Lung (tissue), 12 donors: ENCODE data around the gene MACIR. TPM values are rescaled to one million over a fixed set of nuclear protein-coding genes. Genes with fewer than 3 reads are reported as not detected.

Source experiments
- ATAC-seq: fragments of 200-7000 bp; cut with Tn5 transposase; one replicate; pipeline ENCODE4 v1.9.1; 2020; ENCODE audit warnings: moderate number of reproducible peaks; ENCODE audit not compliant: insufficient read depth, low FRiP score
- DNase-seq, 3 donors: peaks; one replicate each; pipeline ENCODE4 v3.0.0-alpha.2; 2013 to 2017
- H3K27ac ChIP-seq, 2 donors: one replicate each; pipeline ENCODE4 v1.5.1; 2013; ENCODE audit warnings: mild to moderate bottlenecking in 2 of 2, moderate library complexity in 2 of 2, control low read depth in 1 of 2, inconsistent platforms in 1 of 2, low read depth in 1 of 2, low read length in 1 of 2
- H3K27me3 ChIP-seq, 3 donors: one replicate each; pipeline ENCODE4 v1.5.1; 2013; ENCODE audit warnings: low read length in 2 of 3; ENCODE audit not compliant: control insufficient read depth in 3 of 3, insufficient read depth in 3 of 3
- H3K36me3 ChIP-seq, 4 donors: one replicate each; pipeline ENCODE4 v1.5.1; 2013; ENCODE audit warnings: low read length in 4 of 4, mild to moderate bottlenecking in 1 of 4, moderate library complexity in 1 of 4; ENCODE audit not compliant: control insufficient read depth in 4 of 4, insufficient read depth in 4 of 4
- H3K4me1 ChIP-seq, 5 donors: one replicate each; pipeline ENCODE4 v1.5.1; 2013; ENCODE audit warnings: low read length in 5 of 5, mild to moderate bottlenecking in 2 of 5, moderate library complexity in 1 of 5; ENCODE audit not compliant: control insufficient read depth in 5 of 5, insufficient read depth in 5 of 5
- H3K4me3 ChIP-seq: one replicate; pipeline ENCODE4 v1.5.1; 2013; ENCODE audit warnings: mild to moderate bottlenecking, control low read depth, moderate library complexity
- H3K9ac ChIP-seq, 2 donors: one replicate each; pipeline ENCODE4 v1.5.1; 2013; ENCODE audit warnings: low read length in 2 of 2, control low read depth in 1 of 2; ENCODE audit not compliant: insufficient read depth in 1 of 2
- H3K9me3 ChIP-seq, 4 donors: one replicate each; pipeline ENCODE4 v1.5.1; 2013; ENCODE audit warnings: low read length in 3 of 4, mild to moderate bottlenecking in 1 of 4, moderate library complexity in 1 of 4; ENCODE audit not compliant: control insufficient read depth in 4 of 4, insufficient read depth in 3 of 4
- CTCF ChIP-seq: IDR thresholded peaks from 2 replicates; pipeline ENCODE4 v1.5.1; 2012; ENCODE audit warnings: mild to moderate bottlenecking; ENCODE audit errors: control extremely low read depth, extremely low read depth
- WGBS, 2 donors: extraction: QIAGEN DNeasy Blood & Tissue Kit; methylation state at CpG; one replicate each; pipeline ENCODE4 v1.1.7; 2013; 5-methylcytosine and 5-hydroxymethylcytosine counted together
- polyA plus RNA-seq, 2 donors: library from polyadenylated mRNA; stranded (reverse); fragments of 200-250 nt; gene quantifications; one replicate each; pipeline ENCODE4 v1.2.1, GENCODE V29; 2013
- total RNA-seq, 2 donors: library from RNA; depleted of rRNA in 1 of 2; stranded (reverse); fragments of >200 nt in 1 of 2; gene quantifications; one replicate each; pipeline ENCODE4 v1.2.1, GENCODE V29; 2014 to 2021
- donor health status: control.
- donor health status: control.
- donor health status: Bipolar disorder and iron deficiency.
- donor health status: healthy.
- donor health status: DM: yes; HTN: yes; CAD: no.

The MACIR gene
- total and polyA plus RNA-seq, 4 donors = 3.9 to 9.9 (median 5.0) TPM

DNA sequence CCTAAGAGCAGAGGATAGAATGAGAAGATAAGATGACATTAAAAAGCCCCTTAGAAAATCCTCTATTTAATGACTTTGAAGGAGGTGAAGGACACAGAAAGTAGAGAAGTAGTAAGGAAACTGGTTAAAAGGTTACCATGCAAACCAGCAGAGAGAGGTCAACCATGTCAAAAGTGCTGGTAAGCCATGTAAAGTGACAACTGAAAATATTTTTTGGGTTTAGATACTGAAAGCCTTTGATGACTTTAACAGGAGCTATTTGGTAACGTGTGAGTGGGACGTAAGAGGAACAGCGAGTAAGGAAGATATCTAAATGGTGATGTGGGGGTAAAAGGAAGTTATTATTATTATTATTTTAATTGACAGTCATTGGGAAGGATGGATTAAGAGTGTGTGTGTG, 56.9 kb downstream of the MACIR start:
- H3K27me3 ChIP-seq = no peaks in the 10 kb centered on the region
- no peaks in the 10 kb centered on the region for H3K9me3 ChIP-seq
- WGBS, 2 donors = 89 to 90% methylated on average over 3 of the region's 3 CpGs
- ATAC-seq (no peak), DNase-seq (no peak)
- no peaks in the 10 kb centered on the region for H3K4me1 ChIP-seq
- H3K9ac ChIP-seq = no peak overlapping the region
- TF ChIP-seq CTCF = no peak
- H3K4me3 ChIP-seq = no peak overlapping the region
- H3K36me3 ChIP-seq = no peaks in the 10 kb centered on the region
- H3K27ac ChIP-seq = no peak overlapping the region

- DNase-seq = no peak
These were observed 68.9 kb downstream of the MACIR start for GRCh38 chr5:103327451-103327850.

DNA sequence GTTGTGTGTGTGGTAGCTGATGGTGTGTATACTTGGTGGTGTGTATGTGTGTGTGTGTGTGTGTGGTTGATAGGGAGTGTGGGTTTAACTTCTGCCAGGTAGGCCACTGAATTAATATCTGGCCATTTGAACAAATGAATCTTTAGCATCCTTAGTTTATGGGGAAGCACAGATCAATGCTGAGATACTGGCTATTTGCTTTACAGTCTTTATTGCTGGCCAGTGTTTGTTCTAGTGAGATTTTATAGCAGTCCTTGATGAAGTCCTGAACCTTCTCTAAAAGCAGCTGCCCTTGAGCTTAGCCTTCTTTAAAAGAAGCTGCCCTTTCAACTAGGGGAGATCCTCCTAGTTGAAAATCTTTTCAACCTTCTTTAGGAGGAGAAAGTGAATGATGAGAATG, 69.3 kb downstream of the MACIR start:
- H3K27ac ChIP-seq = no peak overlapping the region
- H3K9me3 ChIP-seq = no peaks in the 10 kb centered on the region
- no peak for ATAC-seq
- no peaks in the 10 kb centered on the region for H3K4me1 ChIP-seq
- no peak for DNase-seq
- no peak for TF ChIP-seq CTCF
- H3K9ac ChIP-seq = no peak overlapping the region
- H3K27me3 ChIP-seq = no peaks in the 10 kb centered on the region
- no peaks in the 10 kb centered on the region for H3K36me3 ChIP-seq
- H3K4me3 ChIP-seq = no peak overlapping the region

More at GRCh38 chr5:103327451-103327850, 68.9 kb downstream of the MACIR start:
- no peak overlapping the region for H3K4me3 ChIP-seq
- no peaks in the 10 kb centered on the region for H3K9me3 ChIP-seq
- H3K27me3 ChIP-seq = no peaks in the 10 kb centered on the region
- no peak overlapping the region for H3K9ac ChIP-seq
- no peak overlapping the region for H3K27ac ChIP-seq
- no peak for ATAC-seq
- H3K36me3 ChIP-seq = no peaks in the 10 kb centered on the region
- WGBS, 2 donors = 99 to 100% methylated on average over 1 of the region's 1 CpG
- H3K4me1 ChIP-seq = no peaks in the 10 kb centered on the region
- TF ChIP-seq CTCF = no peak

Other genes with a start within 250 kb of the MACIR start
- gene GIN1, start 138.6 kb upstream of the MACIR start, total RNA-seq = 10 to 100 TPM in 1 of 2 donors, 1 to 10 TPM in 1; 6.6 to 12.6 TPM
- gene GIN1, start 138.6 kb upstream of the MACIR start, polyA plus RNA-seq = 1 to 10 TPM; 3.1 to 4.9 TPM
- gene PPIP5K2, start 138.5 kb upstream of the MACIR start, total RNA-seq = 100 to 1,000 TPM in 1 of 2 donors, 10 to 100 TPM in 1; 42.8 to 109 TPM
- gene PPIP5K2, start 138.5 kb upstream of the MACIR start, polyA plus RNA-seq = 10 to 100 TPM; 15.4 to 24.3 TPM